Neural cell (in vitro differentiated cells): Measurements from ENCODE around the gene ASTL. TPM values are rescaled to one million over a fixed set of nuclear protein-coding genes. Genes with fewer than 3 reads are reported as not detected.

Experiments used
- H2AFZ ChIP-seq: fragments of 200-600, 300-800 bp; sonication (generic), shearing (Covaris generic); 2 replicates; pipeline ENCODE4 v1.6.0; 2014; ENCODE audit warnings: low read depth, mild to moderate bottlenecking, antibody characterized with exemption, low read length, moderate library complexity
- H3F3A ChIP-seq: fragments of 200-600 bp; shearing (Covaris generic); 2 replicates; pipeline ENCODE4 v1.6.1; 2016; ENCODE audit warnings: mild to moderate bottlenecking, moderate library complexity, mixed read lengths, antibody characterized with exemption, low read length; ENCODE audit not compliant: insufficient read depth, poor library complexity, severe bottlenecking
- H3K27ac ChIP-seq: fragments of 200-600, 300-800 bp; sonication (generic), shearing (Covaris generic); 2 replicates; pipeline ENCODE4 v1.5.1; 2014; ENCODE audit warnings: mild to moderate bottlenecking, low read length, moderate library complexity
- H3K27me3 ChIP-seq: fragments of 300-800, 200-600 bp; sonication (generic), shearing (Covaris generic); 2 replicates; pipeline ENCODE4 v1.6.0; 2014; ENCODE audit warnings: mild to moderate bottlenecking, low read depth, low read length, moderate library complexity; ENCODE audit not compliant: insufficient read depth
- H3K36me3 ChIP-seq: fragments of 300-800, 200-600 bp; sonication (generic), shearing (Covaris generic); 2 replicates; pipeline ENCODE4 v1.5.1; 2014; ENCODE audit warnings: mild to moderate bottlenecking, antibody characterized with exemption, low read length, moderate library complexity; ENCODE audit not compliant: insufficient read depth
- H3K4me2 ChIP-seq: fragments of 300-800, 200-600 bp; sonication (generic), shearing (Covaris generic); 2 replicates; pipeline ENCODE4 v1.6.0; 2014; ENCODE audit warnings: mild to moderate bottlenecking, low read length
- H3K4me3 ChIP-seq: fragments of 300-800, 200-600 bp; sonication (generic), shearing (Covaris generic); 2 replicates; pipeline ENCODE4 v1.5.1; 2014; ENCODE audit warnings: mild to moderate bottlenecking, low read length, moderate library complexity
- H3K79me2 ChIP-seq: fragments of 200-600 bp; shearing (Covaris generic); replicated peaks from 2 replicates; pipeline ENCODE4 v1.6.0; 2014; ENCODE audit warnings: mild to moderate bottlenecking, low read length, moderate library complexity; ENCODE audit not compliant: insufficient read depth
- H3K9ac ChIP-seq: fragments of 300-800, 200-600 bp; sonication (generic), shearing (Covaris generic); 2 replicates; pipeline ENCODE4 v1.6.1; 2016; ENCODE audit warnings: mild to moderate bottlenecking, low read length, mixed read lengths
- H3K9me2 ChIP-seq: fragments of 200-600 bp; shearing (Covaris generic); 2 replicates; pipeline ENCODE4 v1.6.1; 2016; ENCODE audit warnings: mild to moderate bottlenecking, low read length, mixed read lengths; ENCODE audit not compliant: insufficient read depth
- H3K9me3 ChIP-seq: fragments of 200-600, 300-800 bp; sonication (generic), shearing (Covaris generic); 2 replicates; pipeline ENCODE4 v1.6.1; 2016; ENCODE audit warnings: mild to moderate bottlenecking, mixed run types, low read length, moderate library complexity, mixed read lengths
- H4K20me1 ChIP-seq: fragments of 200-600 bp; shearing (Covaris generic); 2 replicates; pipeline ENCODE4 v1.6.1; 2016; ENCODE audit warnings: mild to moderate bottlenecking, mixed run types; ENCODE audit not compliant: insufficient read depth
- EP300 ChIP-seq: fragments of 450-650 bp; conservative IDR thresholded peaks from 2 replicates; pipeline ENCODE4 v1.6.1; 2014; ENCODE audit warnings: antibody characterized with exemption, mild to moderate bottlenecking, moderate library complexity; ENCODE audit not compliant: poor library complexity, severe bottlenecking
- EZH2 ChIP-seq: fragments of 200-600, 300-800 bp; shearing (Covaris generic), sonication (generic); IDR thresholded peaks from 2 replicates; pipeline ENCODE4 v1.6.1; 2014; ENCODE audit warnings: antibody characterized with exemption, low read length, borderline replicate concordance, mild to moderate bottlenecking; ENCODE audit not compliant: insufficient read depth, poor library complexity, severe bottlenecking
- MXI1 ChIP-seq: fragments of 450-650 bp; conservative IDR thresholded peaks from 2 replicates; pipeline ENCODE4 v1.6.1; 2014; ENCODE audit warnings: antibody characterized with exemption, mild to moderate bottlenecking; ENCODE audit not compliant: poor library complexity, severe bottlenecking
- POLR2AphosphoS5 ChIP-seq: IDR thresholded peaks from 2 replicates; pipeline ENCODE4 v1.6.1; 2012
- RAD21 ChIP-seq: fragments of 450-650 bp; conservative IDR thresholded peaks from 2 replicates; pipeline ENCODE4 v1.6.1; 2014; ENCODE audit warnings: antibody characterized with exemption, mild to moderate bottlenecking, moderate library complexity
- SMC3 ChIP-seq: fragments of 450-650 bp; conservative IDR thresholded peaks from 2 replicates; pipeline ENCODE4 v1.6.1; 2014; ENCODE audit warnings: antibody characterized with exemption, mild to moderate bottlenecking, moderate library complexity; ENCODE audit not compliant: poor library complexity
- TAF1 ChIP-seq: IDR thresholded peaks from 2 replicates; pipeline ENCODE4 v1.6.1; 2012; ENCODE audit warnings: low read depth
- polyA plus RNA-seq: library from polyadenylated mRNA; depleted of rRNA; stranded (reverse); fragments of >200 nt; gene quantifications from 2 replicates; pipeline ENCODE4 v1.2.3, GENCODE V29; 2014
- TF ChIP-seq, protein P1 (sequence below): IDR thresholded peaks from 2 replicates; pipeline ENCODE4 v1.6.1; 2012; ENCODE audit warnings: borderline replicate concordance

ASTL gene
- polyA plus RNA-seq, 1 donor from 2014 or later, result not detected

DNA sequence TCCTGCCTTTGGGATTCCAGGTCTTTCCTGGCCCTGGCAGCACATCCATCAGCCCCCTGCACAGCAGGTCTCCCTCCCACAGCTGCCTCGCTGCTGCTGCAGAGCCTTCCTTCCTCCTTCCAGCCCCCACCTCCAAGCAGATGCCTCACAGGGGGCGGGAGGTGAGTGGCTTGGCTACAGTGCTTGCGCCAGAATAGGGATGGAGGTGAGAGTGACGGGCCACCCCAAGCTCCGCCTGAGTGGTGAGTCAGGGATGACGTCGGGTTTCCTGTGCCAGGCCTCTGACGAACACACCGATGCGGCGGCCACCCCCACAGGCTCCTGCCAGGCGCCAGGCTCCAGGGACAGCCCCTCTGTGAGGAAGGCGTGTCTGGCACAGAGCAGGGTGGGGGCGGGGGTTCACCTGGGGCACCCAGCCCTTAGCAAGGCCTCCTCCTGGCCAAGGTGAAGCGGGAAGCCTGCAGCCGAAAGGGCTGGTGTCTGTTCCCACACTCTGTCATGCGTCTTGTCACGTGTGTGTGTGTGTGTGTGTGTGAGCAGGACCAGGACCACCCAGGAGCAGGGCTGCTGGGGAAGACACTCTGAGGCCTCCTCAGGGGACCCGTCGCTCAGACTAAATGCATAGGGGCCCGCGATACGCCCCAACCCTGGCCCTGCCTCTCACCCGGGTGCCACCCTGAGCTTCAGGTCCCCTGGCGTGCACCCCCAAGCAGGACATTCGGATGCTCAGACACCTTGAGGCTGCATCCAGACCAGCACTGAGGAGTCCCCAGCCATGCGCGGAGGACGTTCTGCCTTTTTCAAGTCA lies 10.3 kb upstream of the ASTL start:
- Histone ChIP-seq H3K27ac (peak overlapping the region; percentile 49), H3K36me3 (no peaks in the 10 kb centered on the region), H3F3A (no peaks in the 10 kb centered on the region), H2AFZ (peak overlapping the region; percentile 21), H3K4me3 (peak overlapping the region; percentile 43), H4K20me1 (no peaks in the 10 kb centered on the region), H3K9me3 (no peaks in the 10 kb centered on the region), H3K9me2 (no peaks in the 10 kb centered on the region), H3K4me2 (no peak overlapping the region), H3K79me2 (no peaks in the 10 kb centered on the region), H3K9ac (peak overlapping the region; percentile 53), H3K27me3 (peaks cover 31% of the 10 kb centered on the region)
- TF ChIP-seq, protein P1, sequence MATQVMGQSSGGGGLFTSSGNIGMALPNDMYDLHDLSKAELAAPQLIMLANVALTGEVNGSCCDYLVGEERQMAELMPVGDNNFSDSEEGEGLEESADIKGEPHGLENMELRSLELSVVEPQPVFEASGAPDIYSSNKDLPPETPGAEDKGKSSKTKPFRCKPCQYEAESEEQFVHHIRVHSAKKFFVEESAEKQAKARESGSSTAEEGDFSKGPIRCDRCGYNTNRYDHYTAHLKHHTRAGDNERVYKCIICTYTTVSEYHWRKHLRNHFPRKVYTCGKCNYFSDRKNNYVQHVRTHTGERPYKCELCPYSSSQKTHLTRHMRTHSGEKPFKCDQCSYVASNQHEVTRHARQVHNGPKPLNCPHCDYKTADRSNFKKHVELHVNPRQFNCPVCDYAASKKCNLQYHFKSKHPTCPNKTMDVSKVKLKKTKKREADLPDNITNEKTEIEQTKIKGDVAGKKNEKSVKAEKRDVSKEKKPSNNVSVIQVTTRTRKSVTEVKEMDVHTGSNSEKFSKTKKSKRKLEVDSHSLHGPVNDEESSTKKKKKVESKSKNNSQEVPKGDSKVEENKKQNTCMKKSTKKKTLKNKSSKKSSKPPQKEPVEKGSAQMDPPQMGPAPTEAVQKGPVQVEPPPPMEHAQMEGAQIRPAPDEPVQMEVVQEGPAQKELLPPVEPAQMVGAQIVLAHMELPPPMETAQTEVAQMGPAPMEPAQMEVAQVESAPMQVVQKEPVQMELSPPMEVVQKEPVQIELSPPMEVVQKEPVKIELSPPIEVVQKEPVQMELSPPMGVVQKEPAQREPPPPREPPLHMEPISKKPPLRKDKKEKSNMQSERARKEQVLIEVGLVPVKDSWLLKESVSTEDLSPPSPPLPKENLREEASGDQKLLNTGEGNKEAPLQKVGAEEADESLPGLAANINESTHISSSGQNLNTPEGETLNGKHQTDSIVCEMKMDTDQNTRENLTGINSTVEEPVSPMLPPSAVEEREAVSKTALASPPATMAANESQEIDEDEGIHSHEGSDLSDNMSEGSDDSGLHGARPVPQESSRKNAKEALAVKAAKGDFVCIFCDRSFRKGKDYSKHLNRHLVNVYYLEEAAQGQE, result no peak
- TF ChIP-seq SMC3 (no peak), EP300 (no peak), MXI1 (no peak), TAF1 (no peak), POLR2AphosphoS5 (no peak), EZH2 (no peak)

DNA sequence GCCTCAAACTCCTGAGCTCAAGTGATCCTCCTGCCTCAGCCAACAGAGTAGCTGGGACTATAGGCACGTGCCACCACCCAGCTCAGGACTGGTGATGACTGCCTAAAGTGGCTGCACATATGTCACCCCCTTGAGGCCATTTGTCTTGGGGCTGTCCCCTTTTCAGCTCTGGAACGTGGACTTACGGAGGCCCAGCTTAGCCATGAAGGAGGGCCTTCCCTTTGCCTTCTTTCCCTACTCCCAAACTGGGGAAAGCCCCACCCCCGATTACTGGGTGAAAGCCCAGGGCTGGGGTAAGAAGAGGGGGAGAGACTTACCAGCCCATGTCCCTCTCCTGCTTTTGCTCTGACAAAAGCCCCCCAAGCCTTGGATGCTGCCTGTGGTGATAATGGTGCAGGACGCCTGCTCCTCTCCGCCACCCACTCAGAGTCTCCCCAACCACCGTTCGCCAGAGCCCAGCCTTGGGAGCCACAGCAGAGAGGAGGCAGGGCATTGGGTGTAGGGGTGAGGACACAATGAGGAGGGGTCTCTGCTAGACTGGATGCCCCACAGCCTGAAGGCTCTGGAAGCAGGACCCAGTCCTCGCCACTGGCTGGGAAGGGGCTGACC lies 9.4 kb upstream of the ASTL start:
- Histone ChIP-seq H3K4me2 (no peak overlapping the region), H4K20me1 (no peaks in the 10 kb centered on the region), H2AFZ (no peak overlapping the region), H3K9me2 (no peaks in the 10 kb centered on the region), H3K27ac (peak overlapping the region; percentile 49), H3K4me3 (peak overlapping the region; percentile 43), H3K9me3 (no peaks in the 10 kb centered on the region), H3K36me3 (no peaks in the 10 kb centered on the region), H3F3A (no peaks in the 10 kb centered on the region), H3K27me3 (peaks cover 31% of the 10 kb centered on the region), H3K79me2 (no peaks in the 10 kb centered on the region), H3K9ac (peak overlapping the region; percentile 53)
- TF ChIP-seq RAD21 (no peak), MXI1 (no peak), POLR2AphosphoS5 (no peak), TAF1 (no peak)
- TF ChIP-seq, protein P1, result no peak
